GM19463 (cell line): ENCODE data around the gene CTNNA3.

Experiments used
- ATAC-seq: cut with Tn5 transposase; IDR thresholded peaks from one replicate; pipeline ENCODE4 v1.9.1; 2021; ENCODE audit warnings: mild to moderate bottlenecking, moderate library complexity; ENCODE audit not compliant: unreplicated experiment

CTNNA3 gene

DNA sequence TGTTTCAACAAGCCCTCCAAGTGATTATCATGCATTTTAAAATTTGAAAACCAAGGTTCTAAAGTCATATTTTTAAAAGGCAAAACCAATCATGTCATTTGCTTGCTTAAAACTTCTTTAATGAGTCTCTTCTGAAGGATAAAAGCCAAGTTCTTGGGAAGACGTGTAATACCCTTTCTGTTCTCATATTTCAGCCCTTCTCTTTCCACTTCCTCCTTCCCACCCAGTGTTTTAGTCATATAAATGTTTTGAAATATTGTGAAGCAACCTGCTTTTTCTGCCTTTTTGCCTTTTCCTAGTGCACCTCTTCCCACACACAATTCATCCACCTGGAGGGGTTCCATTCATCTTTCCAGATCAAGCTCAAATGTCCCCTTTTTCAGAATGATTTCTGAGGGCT, 981.3 kb downstream of the CTNNA3 start:
- no peak for ATAC-seq

DNA sequence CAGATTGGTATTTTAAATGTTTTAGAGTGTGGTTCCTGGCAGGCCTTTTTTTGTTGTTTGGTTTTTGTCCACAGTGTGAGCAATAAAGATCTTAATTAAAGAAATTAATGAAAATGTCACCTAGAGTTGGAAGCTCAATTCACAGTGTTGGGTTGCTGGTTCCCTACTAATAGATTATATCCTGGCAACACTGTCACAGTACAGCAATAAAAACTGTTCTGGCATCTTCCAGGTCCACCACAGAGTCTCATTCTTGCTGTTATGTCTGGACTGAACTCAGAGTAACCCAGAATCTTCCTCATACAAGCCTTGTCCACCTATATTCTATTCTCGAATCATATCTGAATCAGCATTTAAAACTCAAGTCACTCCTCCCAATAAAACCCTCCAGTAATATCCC, 982.6 kb downstream of the CTNNA3 start:
- no peak for ATAC-seq

DNA sequence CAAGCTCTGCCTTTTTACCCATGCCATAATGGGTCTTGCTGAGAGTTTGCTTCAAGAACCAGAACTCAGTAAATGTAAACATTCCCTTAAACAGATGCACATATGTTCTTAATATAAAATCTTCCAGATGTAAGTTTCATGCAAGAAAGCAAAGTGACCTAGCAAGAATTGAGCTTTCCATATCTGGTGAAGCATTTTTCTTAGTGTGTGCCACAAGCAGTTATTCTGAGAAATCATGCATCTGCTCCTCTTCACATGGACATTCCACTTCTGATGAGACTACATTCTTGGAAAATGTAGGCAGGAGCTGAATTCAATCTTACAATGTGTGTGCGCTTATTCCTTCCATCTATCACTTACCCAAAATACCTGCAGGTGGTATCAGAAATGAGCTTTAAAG, 997.9 kb downstream of the CTNNA3 start:
- no peak for ATAC-seq

DNA sequence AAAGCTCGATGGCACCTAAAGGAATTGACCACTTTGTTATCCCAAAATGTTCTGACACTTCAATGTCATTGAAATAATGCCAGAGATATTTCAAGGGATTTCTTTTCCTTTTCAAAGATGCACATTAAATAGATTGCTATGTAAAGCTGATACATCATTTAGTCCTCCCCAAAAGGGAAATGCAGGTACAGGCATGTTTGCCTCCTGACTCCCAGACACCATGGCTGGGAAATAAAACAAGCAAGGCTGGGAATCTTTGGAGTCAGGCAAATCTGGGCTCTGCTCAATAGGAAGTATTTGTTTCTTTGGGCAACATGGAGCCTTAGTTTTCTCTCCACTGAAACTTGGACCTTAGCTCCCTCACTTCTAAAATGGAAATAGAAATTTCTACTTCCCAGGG, 1000.9 kb downstream of the CTNNA3 start:
- ATAC-seq = no peak

DNA sequence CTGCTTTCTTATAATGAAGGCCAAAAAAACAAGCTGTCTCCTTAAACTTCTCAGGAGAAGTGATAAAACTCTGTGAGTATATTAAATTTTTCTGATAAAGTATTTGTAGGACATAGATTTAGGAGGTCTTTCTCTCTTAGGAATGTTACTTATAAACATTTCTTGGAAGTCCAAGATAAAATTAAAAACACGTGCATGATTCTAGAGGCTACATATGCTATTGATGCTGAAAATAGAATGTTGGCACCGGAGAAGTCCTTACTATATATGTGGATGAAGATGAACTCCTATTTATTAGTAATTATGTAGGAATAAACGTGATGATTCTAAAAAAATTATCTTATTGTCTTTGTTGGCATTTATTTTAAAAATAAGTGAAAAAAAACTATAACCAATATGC, 1011.4 kb downstream of the CTNNA3 start:
- no peak for ATAC-seq

DNA sequence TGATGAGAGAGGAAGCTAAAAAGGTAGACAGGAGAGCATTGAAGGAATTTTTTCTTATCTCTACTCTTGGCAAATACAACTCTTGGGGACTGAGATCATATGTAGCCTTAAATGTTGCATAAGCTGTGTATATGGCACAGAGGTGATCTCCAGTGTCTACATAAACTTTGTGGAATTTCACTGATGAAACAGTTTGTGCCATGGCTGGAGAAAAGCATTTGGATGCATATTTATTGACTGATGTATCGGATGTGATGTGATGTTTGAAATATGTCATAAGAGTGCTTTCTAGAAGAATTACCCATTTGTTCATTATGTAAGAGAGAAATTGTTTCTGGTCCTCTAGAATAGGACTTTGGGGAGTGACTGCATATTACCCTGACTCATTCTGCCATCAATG, 1015.1 kb downstream of the CTNNA3 start:
- no peak for ATAC-seq

DNA sequence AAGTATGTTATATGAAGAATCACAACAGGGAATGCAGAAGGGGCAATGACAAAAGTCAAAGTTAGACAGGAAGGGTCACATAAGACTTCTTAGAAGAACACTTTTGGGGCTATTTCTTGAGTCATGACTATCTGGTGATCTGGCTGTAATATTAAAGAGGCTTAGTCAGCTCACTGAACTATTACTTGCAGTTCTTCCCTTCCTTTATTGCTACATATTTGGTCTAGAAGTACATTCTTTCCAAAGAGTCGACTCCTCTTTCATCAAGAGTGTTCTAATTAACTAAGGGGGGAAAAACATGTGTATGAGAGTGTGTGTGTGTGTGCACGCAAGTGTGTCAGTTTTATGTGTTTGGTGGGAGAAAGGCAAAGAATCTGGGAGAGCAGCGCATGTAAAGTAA, 1017.5 kb downstream of the CTNNA3 start:
- no peak for ATAC-seq

DNA sequence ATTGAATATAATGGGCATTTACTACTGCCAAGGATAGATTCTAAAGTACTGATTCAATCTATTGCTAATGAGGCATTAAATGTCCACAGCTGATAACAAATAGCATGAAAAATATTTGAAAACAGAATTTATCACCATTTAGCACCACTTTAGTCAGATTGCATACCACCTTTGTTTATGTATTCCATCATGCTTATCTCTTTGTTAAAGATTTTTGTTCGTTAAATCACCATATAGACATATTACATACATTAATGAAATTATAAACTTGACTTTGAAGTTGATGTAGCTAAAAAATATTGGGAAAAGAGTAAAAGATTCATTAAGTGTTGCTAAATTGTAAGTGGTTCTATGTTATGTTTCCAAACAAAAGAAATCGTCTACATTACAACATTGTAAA, 1022.9 kb downstream of the CTNNA3 start:
- no peak for ATAC-seq

DNA sequence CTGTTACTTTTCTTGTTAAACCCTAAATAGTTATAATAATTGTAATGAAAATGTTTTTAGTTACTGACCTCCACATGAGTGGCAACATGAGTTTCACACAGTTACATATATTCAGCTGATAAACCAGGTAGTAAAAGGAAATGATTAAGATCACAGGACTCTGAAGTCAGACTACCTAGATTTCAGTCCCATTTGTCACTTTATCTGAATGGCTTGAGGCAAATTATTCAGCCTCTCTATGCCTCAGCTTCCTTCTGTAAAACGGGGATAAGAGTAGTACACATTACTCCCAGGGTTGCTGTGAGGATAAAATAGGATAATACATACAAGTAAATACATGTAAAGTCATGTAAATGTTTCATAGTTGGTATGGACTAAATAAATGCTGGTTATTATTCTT, 1024.4 kb downstream of the CTNNA3 start:
- no peak for ATAC-seq

DNA sequence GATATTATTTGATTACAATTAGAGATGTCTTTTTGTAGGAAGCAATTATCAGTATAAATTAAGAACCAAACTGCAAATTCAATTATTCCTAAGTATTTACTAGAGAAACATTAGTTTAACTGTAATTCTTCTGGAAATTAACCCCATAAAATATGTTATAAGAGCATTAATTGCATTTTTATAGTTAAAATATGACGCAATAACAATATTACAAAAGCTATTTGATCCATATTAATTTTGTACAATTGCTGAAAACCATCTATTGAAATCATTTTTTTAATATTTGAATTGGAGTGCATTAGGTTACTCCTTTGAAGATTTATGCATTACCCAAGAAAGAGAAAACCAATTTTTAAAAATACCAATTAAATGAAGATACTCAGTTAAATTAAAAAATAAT, 1024.9 kb downstream of the CTNNA3 start:
- ATAC-seq = no peak

DNA sequence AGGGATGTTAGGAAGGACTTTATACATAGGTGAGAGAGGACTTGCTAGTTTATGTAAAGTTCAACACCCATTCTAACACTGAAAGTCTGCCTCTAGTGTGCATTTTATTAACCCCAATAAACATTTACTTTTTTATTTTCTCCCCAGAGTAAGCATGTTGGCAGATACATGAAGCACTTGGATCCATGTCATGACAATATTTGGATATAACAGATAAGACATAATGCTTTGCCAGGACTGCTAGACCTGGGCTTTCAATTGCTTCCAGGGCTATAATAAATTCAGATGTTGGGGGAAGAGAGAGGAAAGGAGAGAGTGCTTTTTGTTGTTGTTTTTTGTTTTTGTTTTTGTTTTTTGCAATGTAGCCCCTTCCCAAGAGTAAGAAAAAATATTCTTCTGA, 1039.5 kb downstream of the CTNNA3 start:
- no peak for ATAC-seq

DNA sequence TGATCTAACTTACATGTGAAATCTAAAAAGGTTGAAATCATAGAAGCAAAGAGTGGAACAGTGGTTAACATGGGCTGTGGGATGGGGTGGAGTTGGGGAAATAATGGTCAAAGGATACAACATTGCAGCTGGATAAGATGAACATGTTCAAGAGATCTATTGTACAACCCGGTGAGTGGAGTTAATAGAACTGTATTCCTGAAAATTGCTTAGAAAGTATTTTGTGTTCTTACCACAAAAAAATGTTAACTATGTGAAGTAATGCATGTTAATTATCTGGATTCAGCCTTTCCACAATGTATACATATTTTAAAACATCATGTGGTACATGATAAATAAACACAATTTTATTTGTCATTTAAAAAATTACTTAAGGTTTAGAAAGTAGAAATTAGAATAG, 1041.1 kb downstream of the CTNNA3 start:
- ATAC-seq = no peak

DNA sequence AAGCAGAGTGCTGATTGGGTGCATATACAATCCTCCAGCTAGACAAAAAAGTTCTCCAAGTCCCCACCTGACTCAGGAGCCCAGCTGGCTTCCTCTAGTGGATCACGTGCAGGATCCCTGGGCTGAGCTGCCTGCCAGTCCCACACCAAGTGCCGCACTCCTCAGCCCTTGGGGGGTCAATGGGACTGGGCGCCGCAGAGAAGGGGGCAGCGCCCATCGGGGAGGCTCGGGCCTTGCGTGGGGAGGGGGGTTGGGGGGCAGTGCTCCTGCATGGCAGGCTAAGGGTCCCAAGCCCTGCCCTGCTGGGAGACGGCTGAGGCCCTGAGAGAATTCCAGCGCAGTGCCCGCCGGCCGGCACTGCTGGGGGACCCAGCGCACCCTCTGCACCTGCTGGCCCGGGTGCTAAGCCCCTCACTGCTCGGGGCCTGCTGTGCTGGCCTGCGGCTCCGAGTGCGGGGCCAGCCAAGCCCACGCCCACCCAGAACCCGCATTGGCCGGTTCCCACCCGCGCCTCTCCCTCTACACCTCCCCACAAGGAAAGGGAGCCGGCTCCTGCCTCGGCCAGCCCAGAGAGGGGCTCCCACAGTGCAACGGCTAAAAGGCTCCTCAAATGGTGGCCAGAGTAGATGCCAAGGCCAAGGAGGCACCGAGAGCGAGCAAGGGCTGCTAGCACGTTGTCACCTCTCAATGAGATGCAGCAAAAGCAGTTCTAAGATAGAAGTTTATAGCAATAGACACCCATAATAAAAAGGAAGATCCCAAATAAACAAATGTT, 1044.5 kb downstream of the CTNNA3 start:
- no peak for ATAC-seq

DNA sequence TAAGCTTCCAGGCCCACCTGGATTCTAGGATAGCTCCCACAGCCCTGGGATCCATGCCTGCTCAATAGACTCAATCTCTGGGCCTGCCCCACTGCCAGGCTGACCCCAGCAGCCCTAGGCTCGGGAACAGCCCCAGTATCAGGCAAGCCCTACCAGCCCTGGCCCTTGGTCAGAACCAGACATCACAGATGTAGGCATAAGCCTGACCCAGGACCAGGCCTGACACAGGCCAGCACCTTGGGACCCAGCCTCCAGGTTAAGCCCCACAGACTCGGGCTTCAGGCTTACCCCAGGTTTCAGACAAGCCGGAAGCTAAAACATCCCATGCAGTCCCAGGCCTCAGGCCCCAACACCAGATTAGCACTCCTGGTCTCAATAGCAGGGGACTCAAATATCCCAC, 1046.4 kb downstream of the CTNNA3 start:
- ATAC-seq = no peak

DNA sequence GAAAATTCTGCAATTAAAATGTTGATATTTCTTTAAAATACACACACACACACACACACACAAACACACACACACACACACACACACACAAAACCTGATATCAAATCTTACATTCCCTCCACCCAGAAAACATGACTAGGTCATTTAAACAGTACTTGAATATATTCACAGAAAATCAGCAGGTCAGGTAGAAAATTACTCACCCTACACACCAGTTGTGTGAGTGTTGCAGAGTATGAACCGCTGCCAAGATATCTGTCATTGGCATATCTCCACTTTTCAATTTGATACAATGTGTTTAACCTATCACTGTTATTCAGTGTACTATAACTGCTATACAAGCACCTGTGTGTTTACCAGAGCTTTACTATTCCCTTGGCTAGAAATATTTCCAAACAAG, 1053.8 kb downstream of the CTNNA3 start:
- ATAC-seq = no peak

DNA sequence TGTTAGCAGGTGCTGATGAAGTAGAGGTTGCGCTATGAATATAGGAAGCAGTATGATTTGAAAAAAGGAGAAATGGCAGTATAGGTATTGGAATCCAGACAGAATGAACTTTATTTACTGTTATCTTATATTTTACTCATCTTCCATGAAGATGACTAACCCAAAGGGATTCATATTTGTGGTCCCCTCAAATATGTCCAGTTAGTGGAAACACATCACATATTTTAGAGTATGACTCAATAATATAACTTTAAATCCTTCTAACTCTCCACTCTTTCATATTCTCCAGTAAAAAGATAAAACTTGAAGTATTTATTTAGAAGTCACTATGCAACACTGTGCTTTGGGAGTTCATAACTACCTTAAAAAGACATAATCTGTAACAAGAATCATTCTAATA, 1056.6 kb downstream of the CTNNA3 start:
- ATAC-seq = no peak

DNA sequence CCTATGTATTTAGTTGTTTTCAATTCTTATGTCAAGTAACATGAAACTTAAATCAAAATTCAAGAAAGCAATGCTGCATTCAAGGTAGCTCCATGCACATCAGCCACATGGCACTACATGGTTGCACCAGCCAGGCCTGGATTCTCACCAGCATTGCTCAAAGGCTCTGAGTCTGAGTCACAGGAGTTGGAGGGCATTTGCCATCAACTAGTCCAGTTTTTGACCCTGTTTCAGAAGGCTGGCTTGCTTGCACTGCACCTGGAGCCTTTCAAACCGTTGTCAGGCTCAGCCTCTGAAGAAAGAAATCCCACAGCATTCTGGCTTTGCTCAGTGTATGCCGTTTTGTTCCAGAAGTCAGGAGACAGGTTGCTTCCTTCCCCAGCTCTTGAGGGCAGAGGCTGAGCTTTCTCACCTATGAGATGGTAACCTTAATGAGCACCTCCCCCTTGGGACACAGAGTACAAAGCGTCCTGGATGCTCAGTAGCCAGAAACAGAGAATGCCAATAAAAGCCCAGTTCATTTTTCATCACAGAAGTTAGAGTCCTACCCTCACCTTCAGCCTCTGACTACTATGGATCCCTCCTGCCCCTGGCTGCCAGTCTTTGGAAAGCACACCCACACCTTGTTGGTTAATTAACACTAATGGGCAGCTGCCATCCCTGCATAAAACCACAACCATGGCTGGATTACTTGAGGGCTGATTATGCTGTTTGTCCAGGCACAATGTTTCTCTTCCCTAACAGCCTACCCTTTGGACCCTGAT, 1058.5 kb downstream of the CTNNA3 start:
- ATAC-seq = no peak

DNA sequence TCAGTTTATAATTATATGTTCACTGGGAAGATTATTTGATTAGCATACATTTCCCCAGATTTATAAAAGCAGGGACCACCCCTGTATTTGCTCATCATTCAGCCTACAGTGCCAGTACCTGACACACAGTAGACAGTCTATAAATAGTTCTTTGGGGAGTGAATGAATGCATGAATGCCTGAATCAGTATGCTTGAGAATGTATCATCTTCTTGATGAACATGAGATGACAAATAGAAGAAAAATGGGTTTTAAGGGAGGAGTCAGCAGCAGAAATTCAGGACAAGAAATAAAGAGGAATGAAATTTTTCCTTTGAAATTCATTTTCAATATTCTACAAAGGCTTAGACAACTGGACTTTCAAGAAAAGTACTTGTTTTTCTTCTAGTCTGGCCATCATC, 1066.0 kb downstream of the CTNNA3 start:
- ATAC-seq = no peak

DNA sequence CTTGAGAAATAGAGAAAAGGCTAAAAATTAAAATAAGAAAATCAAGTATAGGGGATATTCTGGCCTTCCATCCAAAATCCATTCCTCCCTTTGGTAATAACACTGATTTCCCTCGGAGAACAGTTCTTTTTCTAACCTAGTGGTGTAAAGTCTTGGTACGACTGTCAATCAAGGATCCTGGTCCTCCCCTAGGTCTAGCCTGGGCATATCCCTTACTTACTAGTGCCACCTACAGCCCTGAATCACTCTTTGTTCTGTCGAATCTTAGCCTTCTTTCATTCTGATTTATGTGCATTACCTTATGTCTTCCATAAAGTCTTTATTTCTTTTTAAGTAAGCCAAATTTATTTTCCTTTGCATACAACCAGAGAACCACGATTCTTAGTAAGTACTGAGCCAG, 1068.8 kb downstream of the CTNNA3 start:
- peak; percentile 83 for ATAC-seq

DNA sequence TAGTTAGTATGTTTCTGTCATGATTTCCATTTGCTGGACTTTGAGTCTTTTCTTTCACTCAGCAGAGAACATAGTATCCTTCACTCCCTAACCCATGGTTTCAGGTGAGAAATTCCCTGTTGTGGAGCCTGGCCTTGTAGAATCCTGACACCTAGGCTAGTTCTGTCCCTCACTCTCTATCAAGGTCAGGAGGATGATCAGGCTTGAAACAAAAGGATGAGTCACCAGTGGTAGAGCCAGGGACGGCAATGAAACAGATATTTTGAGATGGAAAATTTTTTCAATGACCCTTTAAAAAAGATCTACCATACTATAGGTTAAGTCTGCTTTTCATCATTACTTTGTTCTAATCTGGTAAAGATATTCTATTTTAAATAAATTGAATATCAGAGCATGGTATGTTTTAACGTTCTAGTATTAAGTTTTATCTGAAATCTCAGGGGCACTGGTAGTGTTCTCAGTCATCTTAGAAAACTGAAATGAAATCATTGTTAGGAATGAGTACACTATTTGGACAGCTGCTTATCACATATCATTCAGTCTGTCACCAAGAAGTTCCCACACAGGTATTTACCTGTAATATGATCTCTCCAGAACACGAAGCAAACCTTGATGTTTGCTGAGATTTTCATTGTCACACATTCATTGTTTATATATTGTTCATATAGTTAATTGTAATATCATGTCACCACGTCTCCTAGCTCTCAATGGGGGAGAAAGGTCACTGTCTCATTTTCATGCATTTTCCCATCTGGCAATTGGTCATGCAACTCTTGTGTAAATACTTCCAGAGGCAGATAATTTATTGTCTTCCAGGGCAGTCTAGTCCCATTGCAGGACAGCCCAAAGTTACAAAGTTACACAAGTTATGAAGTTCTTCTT, 1070.0 kb downstream of the CTNNA3 start:
- ATAC-seq = no peak

DNA sequence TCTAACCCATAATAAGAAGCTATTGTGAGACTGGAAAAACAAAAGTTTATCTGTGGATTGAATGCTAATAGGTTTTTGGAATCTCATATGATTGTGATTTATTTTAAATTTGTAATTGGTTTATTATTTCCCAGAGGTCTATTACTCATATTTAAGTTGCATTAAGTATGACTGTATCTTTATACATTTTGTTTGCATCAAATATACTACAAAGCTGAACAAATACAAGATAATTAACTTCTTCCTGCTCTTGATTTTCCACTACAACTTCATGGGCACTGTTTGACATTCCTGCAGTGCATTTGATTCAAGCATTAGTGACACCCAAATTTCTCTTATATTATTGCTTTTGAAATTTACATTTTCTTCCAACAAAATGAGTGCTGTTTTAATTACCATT, 1073.9 kb downstream of the CTNNA3 start:
- ATAC-seq = no peak

DNA sequence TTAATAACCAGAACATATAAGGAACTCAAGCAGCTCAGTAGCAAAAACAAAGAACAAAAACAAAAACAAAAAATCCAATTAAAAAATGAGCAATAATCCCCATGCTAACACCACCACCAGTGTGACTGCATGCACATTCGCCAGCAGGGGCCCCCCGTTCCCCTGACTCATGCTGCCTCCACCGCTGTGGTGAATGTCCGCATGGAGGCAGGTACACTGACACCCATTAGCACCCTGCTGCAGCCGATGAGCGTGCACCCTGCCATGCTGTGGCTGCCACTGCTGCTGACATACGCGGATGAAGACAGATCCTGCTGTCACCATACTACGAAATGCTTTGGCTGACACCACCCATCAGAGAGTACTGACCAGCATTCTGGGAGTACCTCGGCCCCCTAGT, 1091.8 kb downstream of the CTNNA3 start:
- ATAC-seq = no peak
